ENCODE measurements around the gene PRUNE1.

- TF ChIP-seq HDGF (IDR thresholded peaks at IDR 0.05; ENCODE audit: borderline replicate concordance) (no peak), TARDBP (IDR thresholded peaks at IDR 0.05) (no peak), ELF4 (IDR thresholded peaks at IDR 0.05) (no peak), SP1 (IDR thresholded peaks at IDR 0.05) (no peak), L3MBTL2 (conservative IDR thresholded peaks at IDR 0.05) (no peak), FOXA1 (IDR thresholded peaks at IDR 0.05) (no peak), ZNF384 (IDR thresholded peaks at IDR 0.05) (no peak), CTBP1 (IDR thresholded peaks at IDR 0.05; ENCODE audit: borderline replicate concordance) (no peak)
Measured at GRCh38 chr1:151001602-151002001, 6.6 kb upstream of the PRUNE1 start.
